Hepatocyte (in vitro differentiated cells): ENCODE data around the gene FBRSL1. TPM values are rescaled to one million over a fixed set of nuclear protein-coding genes. Genes with fewer than 3 reads are reported as not detected.

Experiments
- DNase-seq: peaks from one replicate; pipeline ENCODE4 v3.0.0-alpha.2; 2016; ENCODE audit warnings: low spot score
- H2AFZ ChIP-seq: fragments of 200-600 bp; sonication (generic); 2 replicates; pipeline ENCODE4 v1.6.0; 2016; ENCODE audit warnings: antibody characterized with exemption, mild to moderate bottlenecking
- H3K27ac ChIP-seq: fragments of 200-600 bp; sonication (generic); 2 replicates; pipeline ENCODE4 v1.5.1; 2016; ENCODE audit warnings: mild to moderate bottlenecking
- H3K27me3 ChIP-seq: fragments of 200-600 bp; sonication (generic); 2 replicates; pipeline ENCODE4 v1.6.1; 2016
- H3K36me3 ChIP-seq: fragments of 200-600 bp; sonication (generic); replicated peaks from 2 replicates; pipeline ENCODE4 v1.5.1; 2016; ENCODE audit warnings: low read depth; ENCODE audit not compliant: insufficient read depth
- H3K4me1 ChIP-seq: fragments of 200-600 bp; sonication (generic); 2 replicates; pipeline ENCODE4 v1.5.1; 2016; ENCODE audit warnings: mild to moderate bottlenecking, moderate library complexity; ENCODE audit not compliant: insufficient read depth
- H3K4me2 ChIP-seq: fragments of 200-600 bp; sonication (generic); 2 replicates; pipeline ENCODE4 v1.6.0; 2016
- H3K4me3 ChIP-seq: fragments of 200-600 bp; sonication (generic); 2 replicates; pipeline ENCODE4 v1.5.1; 2016; ENCODE audit warnings: mild to moderate bottlenecking
- H3K79me2 ChIP-seq: fragments of 200-600 bp; sonication (generic); 2 replicates; pipeline ENCODE4 v1.6.0; 2017; ENCODE audit warnings: mild to moderate bottlenecking
- H3K9me2 ChIP-seq: fragments of 200-600 bp; sonication (generic); replicated peaks from 2 replicates; pipeline ENCODE4 v1.6.0; 2017; ENCODE audit warnings: mild to moderate bottlenecking; ENCODE audit not compliant: insufficient read depth
- H3K9me3 ChIP-seq: fragments of 200-600 bp; sonication (generic); 2 replicates; pipeline ENCODE4 v1.5.1; 2016; ENCODE audit warnings: low read depth, mild to moderate bottlenecking
- H4K20me1 ChIP-seq: fragments of 200-600 bp; sonication (generic); 2 replicates; pipeline ENCODE4 v1.6.0; 2016; ENCODE audit warnings: mild to moderate bottlenecking; ENCODE audit not compliant: insufficient read depth, poor library complexity, severe bottlenecking
- CTCF ChIP-seq: fragments of 200-600 bp; sonication (generic); IDR thresholded peaks from 2 replicates; pipeline ENCODE4 v1.5.1; 2016; ENCODE audit warnings: antibody characterized with exemption, mild to moderate bottlenecking; ENCODE audit not compliant: poor library complexity
- EZH2 ChIP-seq: fragments of 200-600 bp; sonication (generic); IDR thresholded peaks from 2 replicates; pipeline ENCODE4 v1.6.1; 2016; ENCODE audit warnings: antibody characterized with exemption, mild to moderate bottlenecking, borderline replicate concordance
- EZH2phosphoT487 ChIP-seq: fragments of 200-600 bp; sonication (generic); IDR thresholded peaks from one replicate; pipeline ENCODE4 v1.6.1; 2018; ENCODE audit warnings: antibody characterized with exemption, mild to moderate bottlenecking, low read depth, moderate library complexity; ENCODE audit not compliant: unreplicated experiment, severe bottlenecking
- WGBS: methylation state at CpG from one replicate; pipeline ENCODE4 v1.1.6; 2016; ENCODE audit warnings: low lambda C conversion rate; ENCODE audit errors: missing lambda C conversion rate; 5-methylcytosine and 5-hydroxymethylcytosine counted together
- polyA plus RNA-seq: library from polyadenylated mRNA; unstranded; fragments of >200 nt; fragmentation: Nextera tagmentation; extraction: Ambion mirVana; gene quantifications from 2 replicates; pipeline ENCODE4 v1.2.1, GENCODE V29; 2016
- total RNA-seq: library from RNA; depleted of rRNA; stranded (reverse); fragments of >200 nt; gene quantifications from 2 replicates; pipeline ENCODE4 v1.2.3, GENCODE V29; 2014

The FBRSL1 gene
- total and polyA plus RNA-seq, 2 experiments from 2014 or later: 18.5 to 61.1 TPM

DNA sequence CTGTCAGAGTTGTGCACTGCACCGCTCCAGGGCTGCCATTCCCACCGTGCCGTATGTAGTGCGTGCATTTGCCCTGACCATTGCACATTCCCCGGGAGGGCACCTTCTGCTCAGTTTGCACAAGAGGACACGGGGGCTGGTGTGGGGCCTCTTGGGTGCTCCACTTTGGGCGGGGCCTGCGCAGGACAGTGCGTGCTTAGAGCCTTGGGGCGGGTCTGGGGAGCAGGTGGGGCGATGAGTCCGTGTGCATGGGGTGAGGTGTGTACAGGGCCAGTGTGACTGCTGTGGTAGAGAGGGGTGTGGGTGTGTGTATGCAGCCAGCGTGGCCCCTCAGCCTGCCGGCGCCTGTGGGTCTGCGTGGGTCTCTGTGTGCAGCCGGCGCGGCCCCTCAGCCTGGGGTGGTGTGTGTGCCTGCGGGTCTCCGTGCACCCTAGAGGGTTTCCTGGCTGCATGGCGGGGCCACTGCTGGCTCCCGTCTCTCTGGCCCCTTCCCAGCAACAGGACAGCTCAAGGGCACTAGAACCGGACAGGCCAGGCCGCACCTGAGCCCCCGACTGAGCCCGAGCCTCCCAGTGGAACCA, 31.9 kb downstream of the FBRSL1 start:
- H3K27me3 ChIP-seq: no peaks in the 10 kb centered on the region
- H3K27ac ChIP-seq: no peak overlapping the region
- TF ChIP-seq EZH2 (no peak), EZH2phosphoT487 (no peak), CTCF (no peak)
- WGBS: 89% methylated on average over 27 of the region's 27 CpGs
- peaks cover 36% of the 10 kb centered on the region for H4K20me1 ChIP-seq
- H3K9me3 ChIP-seq: no peaks in the 10 kb centered on the region
- H3K4me2 ChIP-seq: no peak overlapping the region
- H3K4me3 ChIP-seq: no peak overlapping the region
- no peaks in the 10 kb centered on the region for H3K36me3 ChIP-seq
- H2AFZ ChIP-seq: no peak overlapping the region
- peaks cover 12% of the 10 kb centered on the region for H3K79me2 ChIP-seq
- H3K9me2 ChIP-seq: no peaks in the 10 kb centered on the region
- peaks cover 12% of the 10 kb centered on the region for H3K4me1 ChIP-seq
- no peak for DNase-seq

DNA sequence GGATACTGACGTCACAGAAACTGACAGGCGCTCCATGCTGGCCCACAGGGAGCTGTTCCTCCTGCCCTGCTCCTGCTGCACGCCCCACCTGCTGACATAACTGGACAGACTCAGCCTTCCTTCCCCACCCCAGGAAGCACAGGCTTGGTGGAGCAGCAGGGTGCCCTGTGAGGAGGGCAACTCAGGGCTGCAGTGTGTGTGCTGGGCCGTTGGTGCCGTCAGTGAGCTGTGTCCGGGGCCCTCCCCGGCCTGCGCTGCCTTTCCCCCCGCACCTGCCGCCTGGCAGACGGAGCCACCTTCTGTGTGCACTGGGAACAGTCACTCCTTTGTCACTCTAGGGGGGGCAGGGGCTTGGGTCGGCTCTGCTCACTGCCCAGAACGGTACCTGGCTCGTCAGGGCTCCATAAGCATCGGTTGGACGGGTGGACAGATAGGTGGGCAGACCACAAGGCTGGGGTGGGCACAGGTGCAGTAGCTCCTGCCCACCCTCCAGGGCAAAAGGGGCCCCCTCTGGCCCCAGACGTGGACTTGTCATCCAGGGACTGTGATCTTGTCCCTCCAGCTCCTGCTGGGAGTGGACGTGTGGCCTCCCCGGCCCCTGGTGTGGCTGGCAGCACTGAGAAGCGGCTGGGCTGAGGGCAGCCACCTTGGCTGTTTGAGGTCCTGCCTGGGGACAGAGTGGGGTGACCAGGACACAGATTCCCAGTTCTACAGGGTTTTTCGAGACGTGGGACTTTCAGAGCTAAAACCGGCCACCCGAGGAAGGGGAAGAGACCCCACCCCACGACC, 32.8 kb downstream of the FBRSL1 start:
- no peak for DNase-seq

DNA sequence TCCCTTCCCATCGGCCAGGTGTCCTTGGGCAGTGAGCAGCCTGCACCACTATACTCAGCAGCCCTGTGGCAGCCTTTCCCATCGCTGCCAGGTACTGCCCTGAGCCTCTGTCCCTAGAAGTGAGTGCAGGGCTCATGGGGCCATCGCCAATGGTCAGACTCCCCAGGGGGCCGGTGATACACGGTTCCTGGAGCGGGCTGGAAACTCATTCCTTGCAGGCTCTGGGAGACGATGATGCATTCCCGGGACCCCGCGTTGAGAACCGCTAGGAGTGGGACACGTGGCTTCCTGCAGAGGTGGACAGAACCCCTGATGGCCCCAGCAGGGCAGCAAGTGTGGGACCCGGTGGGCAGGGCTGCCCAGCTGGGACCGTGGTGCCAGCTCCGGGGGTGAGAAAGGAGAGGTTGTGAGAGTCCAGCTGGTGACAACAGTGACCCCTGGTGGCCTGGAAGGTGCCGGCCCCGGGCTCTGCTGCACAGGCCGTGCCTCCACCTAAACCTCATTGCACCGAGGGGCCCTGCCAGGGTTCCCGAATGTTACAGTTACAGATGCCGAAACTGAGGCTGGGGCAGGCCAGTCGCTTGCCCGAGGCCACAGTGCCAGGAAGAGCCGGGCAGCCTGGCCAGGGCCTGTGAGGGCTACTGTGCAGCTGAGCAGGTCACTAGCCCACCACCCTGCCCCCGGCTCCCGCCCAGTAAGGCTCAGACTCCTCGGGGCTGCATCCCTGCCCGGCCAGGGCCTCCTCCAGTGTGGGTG, 33.8 kb downstream of the FBRSL1 start:
- H4K20me1 ChIP-seq: peaks cover 36% of the 10 kb centered on the region
- peak; percentile 74 for DNase-seq
- TF ChIP-seq EZH2phosphoT487: no peak
- TF ChIP-seq EZH2: no peak
- TF ChIP-seq CTCF: peak; percentile 74
- no peak overlapping the region for H3K4me2 ChIP-seq
- H3K79me2 ChIP-seq: peaks cover 10% of the 10 kb centered on the region
- H3K27ac ChIP-seq: no peak overlapping the region
- no peaks in the 10 kb centered on the region for H3K27me3 ChIP-seq
- no peaks in the 10 kb centered on the region for H3K36me3 ChIP-seq
- peaks cover 8% of the 10 kb centered on the region for H3K4me1 ChIP-seq
- H3K9me2 ChIP-seq: no peaks in the 10 kb centered on the region
- no peak overlapping the region for H2AFZ ChIP-seq
- no peak overlapping the region for H3K4me3 ChIP-seq
- WGBS: 57% methylated on average over 24 of the region's 28 CpGs
- H3K9me3 ChIP-seq: no peaks in the 10 kb centered on the region

More for the DNA sequence above, 32.8 kb downstream of the FBRSL1 start:
- no peaks in the 10 kb centered on the region for H3K9me2 ChIP-seq
- TF ChIP-seq CTCF (no peak), EZH2 (no peak)
- H3K4me1 ChIP-seq: peaks cover 8% of the 10 kb centered on the region
- no peak overlapping the region for H3K4me2 ChIP-seq
- no peaks in the 10 kb centered on the region for H3K27me3 ChIP-seq
- H3K9me3 ChIP-seq: no peaks in the 10 kb centered on the region
- no peak overlapping the region for H3K4me3 ChIP-seq
- no peak overlapping the region for H3K27ac ChIP-seq
- H4K20me1 ChIP-seq: peaks cover 36% of the 10 kb centered on the region
- 90% methylated on average over 25 of the region's 25 CpGs for WGBS
- peaks cover 12% of the 10 kb centered on the region for H3K79me2 ChIP-seq
- no peaks in the 10 kb centered on the region for H3K36me3 ChIP-seq
- no peak overlapping the region for H2AFZ ChIP-seq
